GM18517 (cell line): ENCODE data around the gene BRIP1.
A peak's percentile ranks its signal among the peaks of the same experiment; 100 is the strongest.
"Not testable (repeated sequence)": the region's sequence is repeated elsewhere in the genome, so short reads cannot be mapped to it uniquely, and the experiment has no call there.

Experiments
- ATAC-seq: cut with Tn5 transposase; IDR thresholded peaks from one replicate; pipeline ENCODE4 v1.9.1; 2021; ENCODE audit warnings: mild to moderate bottlenecking, moderate library complexity; ENCODE audit not compliant: unreplicated experiment

BRIP1 gene

GRCh38 chr17:61868074-61868473 lies 4.7 kb upstream of the BRIP1 start:
- no peak for ATAC-seq

GRCh38 chr17:61867033-61867432 lies 3.7 kb upstream of the BRIP1 start:
- no peak for ATAC-seq

GRCh38 chr17:61863801-61864126 lies 436 bp upstream of the BRIP1 start:
- ATAC-seq = peak; percentile 12

- ATAC-seq = no peak
These were observed 1.2 kb downstream of the BRIP1 start for GRCh38 chr17:61862105-61862574.

- not testable (repeated sequence) for ATAC-seq
These were observed 2.9 kb downstream of the BRIP1 start for GRCh38 chr17:61860397-61860796.

GRCh38 chr17:61856035-61856434 lies 7.3 kb downstream of the BRIP1 start:
- no peak for ATAC-seq

GRCh38 chr17:61852857-61853256 lies 10.5 kb downstream of the BRIP1 start:
- no peak for ATAC-seq

- no peak for ATAC-seq
These were observed 13.7 kb downstream of the BRIP1 start for GRCh38 chr17:61849674-61850073.

- no peak for ATAC-seq
These were observed 14.4 kb downstream of the BRIP1 start for GRCh38 chr17:61848896-61849295.

- ATAC-seq = no peak
These were observed 15.1 kb downstream of the BRIP1 start for GRCh38 chr17:61848247-61848646.

GRCh38 chr17:61847659-61848058 lies 15.7 kb downstream of the BRIP1 start:
- ATAC-seq = no peak

GRCh38 chr17:61846761-61847375 lies 16.5 kb downstream of the BRIP1 start:
- ATAC-seq = no peak

GRCh38 chr17:61846088-61846487 lies 17.2 kb downstream of the BRIP1 start:
- no peak for ATAC-seq

GRCh38 chr17:61843435-61843834 lies 19.9 kb downstream of the BRIP1 start:
- ATAC-seq = no peak

- ATAC-seq = no peak
These were observed 20.4 kb downstream of the BRIP1 start for GRCh38 chr17:61842899-61843298.

GRCh38 chr17:61839300-61839786 lies 24.0 kb downstream of the BRIP1 start:
- ATAC-seq = no peak

GRCh38 chr17:61837175-61838051 lies 25.9 kb downstream of the BRIP1 start:
- ATAC-seq = no peak

- no peak for ATAC-seq
These were observed 26.8 kb downstream of the BRIP1 start for GRCh38 chr17:61836266-61837174.

GRCh38 chr17:61835606-61836005 lies 27.7 kb downstream of the BRIP1 start:
- no peak for ATAC-seq

- ATAC-seq = no peak
These were observed 28.7 kb downstream of the BRIP1 start for GRCh38 chr17:61834610-61835009.

- no peak for ATAC-seq
These were observed 29.7 kb downstream of the BRIP1 start for GRCh38 chr17:61833536-61834193.
